ENCODE results near the gene PAQR8. TPM values are rescaled to one million over a fixed set of nuclear protein-coding genes. Genes with fewer than 3 reads are reported as not detected.
A peak's percentile ranks its signal among the peaks of the same experiment; 100 is the strongest.
"Not testable (repeated sequence)": the region's sequence is repeated elsewhere in the genome, so short reads cannot be mapped to it uniquely, and the experiment has no call there.

The PAQR8 gene
- polyA plus RNA-seq, 4 donors: 14.6 to 33.8 (median 28.2) TPM

GRCh38 chr6:52405243-52405642 is 43.3 kb downstream of the PAQR8 start:
- DNase-seq (ENCODE audit: low read depth in 4 of 4, low spot score in 3 of 4): no peak

GRCh38 chr6:52407467-52407866 is 45.5 kb downstream of the PAQR8 start:
- DNase-seq (ENCODE audit: low read depth in 4 of 4, low spot score in 3 of 4): no peak

- DNase-seq (ENCODE audit: low read depth in 4 of 4, low spot score in 3 of 4): no peak
Measured at GRCh38 chr6:52409499-52409898, 47.5 kb downstream of the PAQR8 start.

GRCh38 chr6:52410979-52411378 is 49.0 kb downstream of the PAQR8 start:
- no peak for DNase-seq (ENCODE audit: low read depth in 4 of 4, low spot score in 3 of 4)

- no peak for DNase-seq (ENCODE audit: low read depth in 4 of 4, low spot score in 3 of 4)
Measured at GRCh38 chr6:52411911-52412310, 50.0 kb downstream of the PAQR8 start.

- no peak for DNase-seq (ENCODE audit: low read depth in 4 of 4, low spot score in 3 of 4)
Measured at GRCh38 chr6:52415333-52415732, 53.4 kb downstream of the PAQR8 start.

- DNase-seq (ENCODE audit: low read depth in 4 of 4, low spot score in 3 of 4): no peak
Measured at GRCh38 chr6:52415917-52416628, 54.1 kb downstream of the PAQR8 start.

GRCh38 chr6:52416629-52417151 is 54.7 kb downstream of the PAQR8 start:
- DNase-seq (ENCODE audit: low read depth in 4 of 4, low spot score in 3 of 4): peak in 1 of 4 donors; percentile 50

GRCh38 chr6:52417675-52418111 is 55.7 kb downstream of the PAQR8 start:
- DNase-seq (ENCODE audit: low read depth in 4 of 4, low spot score in 3 of 4): no peak

GRCh38 chr6:52418606-52419005 is 56.7 kb downstream of the PAQR8 start:
- DNase-seq (ENCODE audit: low read depth in 4 of 4, low spot score in 3 of 4): no peak

- peak; percentile 95 to 97 (median 96) for DNase-seq (ENCODE audit: low read depth in 4 of 4, low spot score in 3 of 4)
Measured at GRCh38 chr6:52419809-52420667, 58.1 kb downstream of the PAQR8 start, which contains the start of gene EFHC1. Gene EFHC1, plus strand, starts transcription at chr6:52420342. Its CDS starts 69 bp downstream, at chr6:52420411.

GRCh38 chr6:52420668-52421358 is 58.9 kb downstream of the PAQR8 start:
- DNase-seq (ENCODE audit: low read depth in 4 of 4, low spot score in 3 of 4): no peak

- DNase-seq (ENCODE audit: low read depth in 4 of 4, low spot score in 3 of 4): no peak
Measured at GRCh38 chr6:52422156-52422555, 60.2 kb downstream of the PAQR8 start.

- DNase-seq (ENCODE audit: low read depth in 4 of 4, low spot score in 3 of 4): no peak
Measured at GRCh38 chr6:52423448-52423847, 61.5 kb downstream of the PAQR8 start.

- DNase-seq (ENCODE audit: low read depth in 4 of 4, low spot score in 3 of 4): no peak
Measured at GRCh38 chr6:52423971-52424381, 62.0 kb downstream of the PAQR8 start.

- DNase-seq (ENCODE audit: low read depth in 4 of 4, low spot score in 3 of 4): no peak
Measured at GRCh38 chr6:52424513-52424912, 62.6 kb downstream of the PAQR8 start.

- DNase-seq (ENCODE audit: low read depth in 4 of 4, low spot score in 3 of 4): no peak
Measured at GRCh38 chr6:52426667-52427066, 64.7 kb downstream of the PAQR8 start.

- DNase-seq (ENCODE audit: low read depth in 4 of 4, low spot score in 3 of 4): not testable (repeated sequence)
Measured at GRCh38 chr6:52433294-52433693, 71.3 kb downstream of the PAQR8 start.

- no peak for DNase-seq (ENCODE audit: low read depth in 4 of 4, low spot score in 3 of 4)
Measured at GRCh38 chr6:52435345-52435744, 73.4 kb downstream of the PAQR8 start.

- no peak for DNase-seq (ENCODE audit: low read depth in 4 of 4, low spot score in 3 of 4)
Measured at GRCh38 chr6:52438926-52439325, 77.0 kb downstream of the PAQR8 start.

- no peak for DNase-seq (ENCODE audit: low read depth in 4 of 4, low spot score in 3 of 4)
Measured at GRCh38 chr6:52454556-52454955, 92.6 kb downstream of the PAQR8 start.

All from left renal pelvis (tissue), 4 donors.